HepG2 (cell line): ENCODE results near the gene FAM131C. TPM values are rescaled to one million over a fixed set of nuclear protein-coding genes. Genes with fewer than 3 reads are reported as not detected.

Experiments used
- CHD2 ChIP-seq: IDR thresholded peaks from 2 replicates; pipeline ENCODE4 v1.6.1; 2011; ENCODE audit warnings: low read depth, low read length, improper control_type of control experiment
- CREB3 ChIP-seq: sonication (generic); formaldehyde crosslinking; IDR thresholded peaks from 2 replicates; pipeline ENCODE4 v1.5.0; 2020; ENCODE audit warnings: missing genetic modification reagents
- HIC2 ChIP-seq: sonication (generic); formaldehyde crosslinking; IDR thresholded peaks from 2 replicates; pipeline ENCODE4 v1.9.0; 2022; ENCODE audit warnings: low read depth, missing genetic modification reagents
- HNRNPL ChIP-seq: fragments of 200-400 bp; formaldehyde crosslinking; IDR thresholded peaks from 2 replicates; pipeline ENCODE4 v1.6.1; 2017; ENCODE audit warnings: mild to moderate bottlenecking, low read depth, low read length
- MLXIP ChIP-seq: sonication (generic); formaldehyde crosslinking; IDR thresholded peaks from 2 replicates; pipeline ENCODE4 v1.9.0; 2021; ENCODE audit warnings: missing genetic modification reagents, borderline replicate concordance
- RNF2 ChIP-seq: fragments of 450-650 bp; conservative IDR thresholded peaks from 2 replicates; pipeline ENCODE4 v1.6.1; 2016; ENCODE audit warnings: low read depth
- SNAI1 ChIP-seq: sonication (generic); formaldehyde crosslinking; IDR thresholded peaks from 2 replicates; pipeline ENCODE4 v1.5.0; 2020; ENCODE audit warnings: mild to moderate bottlenecking, missing genetic modification reagents, borderline replicate concordance
- TEAD3 ChIP-seq: optimal IDR thresholded peaks from 2 replicates; pipeline ENCODE3; 2016; ENCODE audit warnings: borderline replicate concordance
- WIZ ChIP-seq: sonication (generic); formaldehyde crosslinking; IDR thresholded peaks from 2 replicates; pipeline ENCODE4 v1.5.1; 2020; ENCODE audit warnings: mild to moderate bottlenecking, missing genetic modification reagents
- ZFP37 ChIP-seq: sonication (generic); formaldehyde crosslinking; IDR thresholded peaks from 2 replicates; pipeline ENCODE4 v1.4.0; 2020; ENCODE audit warnings: missing genetic modification reagents, borderline replicate concordance
- ZNF337 ChIP-seq: sonication (generic); formaldehyde crosslinking; IDR thresholded peaks from 2 replicates; pipeline ENCODE4 v1.5.1; 2020; ENCODE audit warnings: missing genetic modification reagents, low read depth, mild to moderate bottlenecking, borderline replicate concordance
- ZNF431 ChIP-seq: sonication (generic); formaldehyde crosslinking; IDR thresholded peaks from 2 replicates; pipeline ENCODE4 v1.9.0; 2022; ENCODE audit warnings: missing genetic modification reagents, low read depth, mild to moderate bottlenecking, borderline replicate concordance
- ZNF510 ChIP-seq: sonication (generic); formaldehyde crosslinking; IDR thresholded peaks from 2 replicates; pipeline ENCODE4 v1.4.0; 2020; ENCODE audit warnings: low read depth, mild to moderate bottlenecking, missing genetic modification reagents
- ZNF574 ChIP-seq: sonication (generic); formaldehyde crosslinking; IDR thresholded peaks from 2 replicates; pipeline ENCODE4 v1.4.0; 2020; ENCODE audit warnings: missing genetic modification reagents
- polyA plus RNA-seq, 8 experiments: library from polyadenylated mRNA; depleted of rRNA in 3 of 8; stranded (reverse) in 7 of 8; unstranded in 1 of 8; fragments of >200 nt; fragmentation: Illumina TruSeq in 4 of 8; extraction: Trizol in 4 of 8; gene quantifications; 2 replicates each; pipeline versions ENCODE4 v1.2.1 to v1.2.3, GENCODE V29; 2011 to 2016; ENCODE audit warnings: low read depth in 4 of 8, missing spikeins in 1 of 8, mixed read lengths in 1 of 8; ENCODE audit not compliant: insufficient read depth in 1 of 8
- total RNA-seq, 5 experiments: library from RNA; depleted of rRNA; stranded (reverse); fragments of >200 nt; fragmentation: Illumina TruSeq; extraction: Trizol; gene quantifications; 2 replicates each; pipeline ENCODE4 v1.2.3, GENCODE V29; 2016; ENCODE audit warnings: low read depth in 1 of 5

The FAM131C gene
- total and polyA plus RNA-seq, 2 of the 13 experiments (the other 11 are each of a cell fraction or from before 2014, with no cell fraction given) = 0.07 TPM; not detected in 1

GRCh38 chr1:16012590-16013219 is 60.7 kb downstream of the FAM131C start (continued):
- TF ChIP-seq ZNF574 (no peak), RNF2 (no peak), ZNF510 (CRISPR knock-in tag) (no peak), CHD2 (no peak), SNAI1 (CRISPR knock-in tag) (no peak), WIZ (CRISPR knock-in tag) (no peak), HIC2 (0 out of 2 replicates have a peak, but pooled peaks have one; percentile 35), MLXIP (CRISPR knock-in tag) (no peak), TEAD3 (CRISPR knock-in tag) (no peak), HNRNPL (no peak), ZNF431 (no peak), CREB3 (CRISPR knock-in tag) (no peak), ZFP37 (CRISPR knock-in tag) (no peak), ZNF337 (no peak)
